ENCODE results near the gene ING4.

The ING4 gene

DNA sequence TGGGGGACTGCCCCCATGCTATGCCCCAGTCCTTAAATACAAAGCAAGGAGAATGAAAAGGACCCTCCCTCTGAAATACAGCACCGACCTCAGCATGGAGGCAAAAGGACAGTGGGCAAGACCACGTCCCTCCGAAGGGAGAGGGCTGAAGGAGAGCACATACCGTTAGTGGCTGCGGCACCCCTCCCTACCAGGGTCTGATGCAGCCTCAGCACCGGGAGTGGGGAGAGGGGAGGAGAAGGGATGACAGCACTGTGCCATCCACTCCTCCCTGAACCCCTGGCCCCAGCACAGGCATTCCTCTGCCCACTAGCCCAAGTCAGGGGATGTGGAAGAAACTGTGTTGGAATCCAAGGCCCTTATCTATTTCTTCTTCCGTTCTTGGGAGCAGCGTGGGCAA is 12.1 kb downstream of the ING4 start:
- Histone ChIP-seq H3K79me2 (ENCODE audit: control insufficient read depth, insufficient read depth, low read length, unreplicated experiment) (no peaks in the 10 kb centered on the region), H3K4me3 (ENCODE audit: low read depth, low read length) (no peak overlapping the region), H3K36me3 (ENCODE audit: insufficient read depth, low read length) (peaks cover 6% of the 10 kb centered on the region), H3K27ac (ENCODE audit: low read depth, low read length) (no peak overlapping the region), H3K27me3 (ENCODE audit: insufficient read depth, low read length) (no peaks in the 10 kb centered on the region), H3K4me1 (ENCODE audit: control insufficient read depth, insufficient read depth, low read length, unreplicated experiment) (no peaks in the 10 kb centered on the region), H2AFZ (ENCODE audit: low read length, unreplicated experiment) (no peak overlapping the region)

DNA sequence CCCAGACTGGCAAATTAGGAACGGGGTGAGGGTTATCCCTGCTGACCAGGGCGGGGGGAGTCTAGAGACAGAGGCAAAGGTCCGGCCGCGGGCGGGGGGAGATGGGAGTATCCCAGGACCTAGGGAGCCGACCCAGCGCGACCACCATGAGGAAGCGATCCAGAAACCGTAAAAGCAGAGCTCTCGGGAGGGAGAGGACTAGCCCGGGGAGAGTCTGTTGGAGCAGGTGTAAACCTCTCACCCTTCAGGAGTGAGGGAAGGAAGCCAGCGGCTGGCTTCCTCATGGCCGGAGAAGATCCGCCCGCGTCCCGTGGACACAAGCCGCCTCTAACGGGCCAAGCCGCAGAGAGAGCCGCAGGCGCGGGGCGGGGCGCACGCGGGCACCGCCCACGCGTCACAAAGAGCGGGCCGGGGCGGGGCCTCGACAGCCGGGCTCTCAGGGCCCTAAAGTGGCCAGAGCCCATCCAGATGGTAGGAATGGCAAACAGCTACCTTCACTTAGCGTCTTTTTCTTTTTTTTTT is 15.8 kb downstream of the ING4 start, which contains the start of gene ACRBP:
Gene ACRBP (minus strand): TSS at position 350 of the 522 bp plus-strand sequence. CDS start 66 bp downstream, at position 284.
- Histone ChIP-seq H2AFZ (ENCODE audit: low read length, unreplicated experiment) (no peak within 1 kb of the TSS), H3K27me3 (ENCODE audit: insufficient read depth, low read length) (peaks cover 5% of the 10 kb centered on the region), H3K79me2 (ENCODE audit: control insufficient read depth, insufficient read depth, low read length, unreplicated experiment) (no peaks in the 10 kb centered on the region), H3K4me3 (ENCODE audit: low read depth, low read length) (no peak within 1 kb of the TSS), H3K36me3 (ENCODE audit: insufficient read depth, low read length) (no peaks in the 10 kb centered on the region), H3K27ac (ENCODE audit: low read depth, low read length) (no peak within 1 kb of the TSS), H3K4me1 (ENCODE audit: control insufficient read depth, insufficient read depth, low read length, unreplicated experiment) (no peaks in the 10 kb centered on the region)

DNA sequence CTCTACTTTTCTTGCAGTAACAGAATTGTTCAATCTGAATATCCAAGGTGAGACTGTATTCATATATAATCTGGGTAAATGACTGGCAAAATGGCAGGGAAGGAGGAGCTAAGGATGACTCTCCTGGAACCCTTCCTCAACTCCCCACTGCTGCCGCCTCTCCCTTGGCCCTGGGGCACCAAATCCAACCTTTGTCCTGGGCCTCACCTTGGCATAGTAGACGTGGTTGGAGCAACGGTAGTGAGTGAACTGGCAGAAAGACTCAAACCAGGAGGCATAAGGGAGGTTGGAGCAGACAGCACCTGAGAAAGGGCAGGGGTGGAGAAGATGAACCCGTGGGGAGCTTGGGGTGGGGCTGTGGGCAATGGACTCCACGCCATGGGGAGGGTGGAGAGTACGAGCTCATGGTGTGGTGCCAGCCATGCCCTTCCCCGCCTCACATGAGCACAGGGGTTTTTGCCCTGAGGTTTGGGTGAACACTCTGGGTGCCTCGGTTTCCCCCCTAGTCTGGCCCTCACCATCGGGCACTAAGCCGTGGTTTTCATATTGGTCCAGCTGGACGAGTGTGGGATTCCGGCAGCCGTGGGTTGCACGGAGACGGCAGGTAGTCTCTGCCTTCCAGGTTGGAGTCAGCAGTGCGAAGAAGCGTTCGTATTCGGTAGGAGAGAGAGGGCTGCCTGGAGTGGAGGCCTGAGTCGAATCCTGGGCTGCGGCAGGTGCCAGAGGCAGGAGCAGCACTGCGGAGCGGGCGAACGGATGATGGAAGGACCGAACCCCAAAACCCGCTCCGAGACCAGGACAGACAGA is 16.4 kb downstream of the ING4 start:
- H3K4me1 ChIP-seq (ENCODE audit: control insufficient read depth, insufficient read depth, low read length, unreplicated experiment) = no peaks in the 10 kb centered on the region
- no peaks in the 10 kb centered on the region for H3K36me3 ChIP-seq (ENCODE audit: insufficient read depth, low read length)
- no peak overlapping the region for H2AFZ ChIP-seq (ENCODE audit: low read length, unreplicated experiment)
- H3K4me3 ChIP-seq (ENCODE audit: low read depth, low read length) = no peak overlapping the region
- H3K27ac ChIP-seq (ENCODE audit: low read depth, low read length) = no peak overlapping the region
- peaks cover 12% of the 10 kb centered on the region for H3K27me3 ChIP-seq (ENCODE audit: insufficient read depth, low read length)
- no peaks in the 10 kb centered on the region for H3K79me2 ChIP-seq (ENCODE audit: control insufficient read depth, insufficient read depth, low read length, unreplicated experiment)

DNA sequence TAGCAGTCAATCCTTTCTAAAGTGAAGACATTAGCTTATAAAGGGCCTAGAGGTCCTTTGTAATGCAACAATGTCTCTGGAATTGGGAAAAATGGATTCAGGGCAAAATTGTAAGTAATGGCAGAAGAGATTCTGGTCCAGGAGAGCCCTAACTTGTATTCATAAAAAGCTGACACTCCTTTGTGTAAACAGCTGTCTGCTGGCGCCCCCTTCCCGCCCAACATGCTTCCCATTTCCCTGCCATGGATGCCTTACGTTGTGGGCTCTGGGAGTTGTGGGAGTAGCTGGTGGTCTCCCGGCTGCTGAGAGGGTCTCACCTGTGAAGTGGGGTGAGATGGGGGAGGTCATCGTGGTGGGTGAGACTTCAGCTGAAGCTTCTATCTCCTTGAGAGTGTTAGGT is 18.0 kb downstream of the ING4 start:
- no peak overlapping the region for H3K27ac ChIP-seq (ENCODE audit: low read depth, low read length)
- no peak overlapping the region for H3K4me3 ChIP-seq (ENCODE audit: low read depth, low read length)
- no peak overlapping the region for H2AFZ ChIP-seq (ENCODE audit: low read length, unreplicated experiment)
- H3K79me2 ChIP-seq (ENCODE audit: control insufficient read depth, insufficient read depth, low read length, unreplicated experiment) = no peaks in the 10 kb centered on the region
- H3K36me3 ChIP-seq (ENCODE audit: insufficient read depth, low read length) = no peaks in the 10 kb centered on the region
- H3K4me1 ChIP-seq (ENCODE audit: control insufficient read depth, insufficient read depth, low read length, unreplicated experiment) = no peaks in the 10 kb centered on the region
- H3K27me3 ChIP-seq (ENCODE audit: insufficient read depth, low read length) = peaks cover 26% of the 10 kb centered on the region

DNA sequence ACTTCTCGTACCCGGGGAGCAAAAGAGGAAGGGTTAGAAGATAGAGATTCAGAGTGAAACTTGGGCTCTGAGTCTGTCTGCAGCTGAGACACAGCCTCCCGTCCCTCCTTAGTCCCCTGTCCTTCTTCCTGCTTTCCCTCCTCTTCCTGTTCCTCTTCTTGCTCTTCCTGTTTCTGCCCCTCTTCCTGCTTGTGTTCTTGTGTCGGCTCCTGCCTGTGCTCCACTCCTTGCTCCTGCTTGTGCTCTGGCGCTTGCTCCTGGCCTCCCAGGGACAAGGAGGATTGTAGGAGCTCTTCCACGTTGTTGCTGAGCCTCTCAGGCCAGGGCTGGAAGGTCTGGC is 18.7 kb downstream of the ING4 start:
- Histone ChIP-seq H3K4me1 (ENCODE audit: control insufficient read depth, insufficient read depth, low read length, unreplicated experiment) (no peaks in the 10 kb centered on the region), H3K27ac (ENCODE audit: low read depth, low read length) (no peak overlapping the region), H3K27me3 (ENCODE audit: insufficient read depth, low read length) (peaks cover 26% of the 10 kb centered on the region), H2AFZ (ENCODE audit: low read length, unreplicated experiment) (no peak overlapping the region), H3K36me3 (ENCODE audit: insufficient read depth, low read length) (no peaks in the 10 kb centered on the region), H3K4me3 (ENCODE audit: low read depth, low read length) (no peak overlapping the region), H3K79me2 (ENCODE audit: control insufficient read depth, insufficient read depth, low read length, unreplicated experiment) (no peaks in the 10 kb centered on the region)

DNA sequence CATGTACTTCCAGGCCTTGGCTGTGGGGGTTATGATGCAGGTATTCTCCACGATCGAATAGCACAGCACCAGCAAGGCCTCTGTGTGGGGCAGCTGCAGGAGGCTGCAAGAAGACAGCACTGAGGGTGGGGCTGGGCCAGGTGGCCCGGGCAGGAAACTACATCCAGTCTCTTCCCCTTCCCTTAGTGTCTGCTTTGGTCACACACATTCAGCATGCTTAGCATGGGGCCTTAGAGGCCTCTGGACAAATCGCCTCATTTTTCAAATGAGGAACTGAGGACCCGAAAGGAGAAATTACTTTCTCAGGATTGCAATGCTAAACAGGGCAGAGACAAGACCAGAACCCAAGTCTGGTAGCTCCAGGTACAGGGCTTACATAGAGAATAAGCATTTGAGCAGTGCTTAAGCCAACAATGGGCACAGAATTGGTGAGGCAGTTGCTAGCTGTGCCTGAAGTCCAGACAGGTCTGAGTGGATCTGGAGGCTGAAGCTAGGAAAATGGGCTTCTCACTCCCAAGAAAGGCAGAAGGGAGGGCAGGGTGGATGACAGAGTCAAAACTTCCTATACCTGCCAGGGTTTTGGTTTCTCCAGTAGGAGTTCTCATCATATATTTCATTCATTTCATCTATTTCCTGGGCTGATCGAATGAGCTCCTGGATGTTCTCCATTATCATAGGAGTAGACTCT is 19.2 kb downstream of the ING4 start:
- Histone ChIP-seq H3K4me1 (ENCODE audit: control insufficient read depth, insufficient read depth, low read length, unreplicated experiment) (no peaks in the 10 kb centered on the region), H2AFZ (ENCODE audit: low read length, unreplicated experiment) (no peak overlapping the region), H3K36me3 (ENCODE audit: insufficient read depth, low read length) (no peaks in the 10 kb centered on the region), H3K27me3 (ENCODE audit: insufficient read depth, low read length) (peaks cover 26% of the 10 kb centered on the region), H3K79me2 (ENCODE audit: control insufficient read depth, insufficient read depth, low read length, unreplicated experiment) (no peaks in the 10 kb centered on the region), H3K27ac (ENCODE audit: low read depth, low read length) (no peak overlapping the region), H3K4me3 (ENCODE audit: low read depth, low read length) (no peak overlapping the region)

DNA sequence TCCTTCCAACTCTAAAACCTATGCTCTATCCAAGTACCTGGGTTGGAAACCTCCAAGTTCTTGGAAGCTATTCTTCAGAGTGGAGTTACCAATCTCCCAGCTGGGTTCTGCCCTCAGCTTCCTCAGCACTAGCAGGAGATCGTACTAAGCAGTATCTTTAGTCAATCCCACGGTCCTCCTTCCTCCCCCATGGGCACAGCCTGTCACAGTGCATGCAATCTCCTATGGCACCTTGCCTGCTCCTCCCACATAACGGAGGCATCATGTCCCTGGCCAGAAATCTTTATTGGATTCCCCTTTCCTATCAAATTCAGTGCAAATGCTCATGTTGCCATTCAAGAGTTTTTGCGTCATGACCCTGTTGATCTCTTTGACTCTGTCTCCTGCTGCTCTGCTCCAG is 21.8 kb downstream of the ING4 start:
- H3K4me3 ChIP-seq (ENCODE audit: low read depth, low read length) = no peak overlapping the region
- peaks cover 26% of the 10 kb centered on the region for H3K27me3 ChIP-seq (ENCODE audit: insufficient read depth, low read length)
- H3K27ac ChIP-seq (ENCODE audit: low read depth, low read length) = no peak overlapping the region
- H3K79me2 ChIP-seq (ENCODE audit: control insufficient read depth, insufficient read depth, low read length, unreplicated experiment) = no peaks in the 10 kb centered on the region
- H2AFZ ChIP-seq (ENCODE audit: low read length, unreplicated experiment) = no peak overlapping the region
- peaks cover 3% of the 10 kb centered on the region for H3K4me1 ChIP-seq (ENCODE audit: control insufficient read depth, insufficient read depth, low read length, unreplicated experiment)
- no peaks in the 10 kb centered on the region for H3K36me3 ChIP-seq (ENCODE audit: insufficient read depth, low read length)

DNA sequence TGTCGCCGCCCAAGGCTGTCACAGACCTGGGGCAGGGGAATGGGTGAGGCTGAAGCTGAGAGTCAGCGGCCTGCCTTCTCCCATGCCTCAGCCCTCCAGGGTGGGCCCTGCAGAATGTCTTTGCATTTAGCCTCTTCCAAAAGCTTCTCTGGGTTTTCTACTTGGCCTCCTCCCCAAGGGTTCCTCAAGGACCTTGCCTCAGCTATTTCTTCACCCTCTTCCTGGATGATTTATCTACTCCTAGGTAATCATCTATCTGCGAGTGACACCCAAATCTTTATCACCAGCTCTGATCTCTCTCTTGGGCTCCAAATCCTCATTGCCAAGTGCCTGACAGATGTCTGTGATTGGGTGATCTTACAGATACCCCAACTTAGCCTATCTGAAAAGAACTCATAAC is 22.4 kb downstream of the ING4 start:
- H3K36me3 ChIP-seq (ENCODE audit: insufficient read depth, low read length) = no peaks in the 10 kb centered on the region
- no peaks in the 10 kb centered on the region for H3K79me2 ChIP-seq (ENCODE audit: control insufficient read depth, insufficient read depth, low read length, unreplicated experiment)
- no peak overlapping the region for H3K4me3 ChIP-seq (ENCODE audit: low read depth, low read length)
- no peak overlapping the region for H2AFZ ChIP-seq (ENCODE audit: low read length, unreplicated experiment)
- H3K4me1 ChIP-seq (ENCODE audit: control insufficient read depth, insufficient read depth, low read length, unreplicated experiment) = peaks cover 6% of the 10 kb centered on the region
- H3K27ac ChIP-seq (ENCODE audit: low read depth, low read length) = no peak overlapping the region
- peaks cover 26% of the 10 kb centered on the region for H3K27me3 ChIP-seq (ENCODE audit: insufficient read depth, low read length)

DNA sequence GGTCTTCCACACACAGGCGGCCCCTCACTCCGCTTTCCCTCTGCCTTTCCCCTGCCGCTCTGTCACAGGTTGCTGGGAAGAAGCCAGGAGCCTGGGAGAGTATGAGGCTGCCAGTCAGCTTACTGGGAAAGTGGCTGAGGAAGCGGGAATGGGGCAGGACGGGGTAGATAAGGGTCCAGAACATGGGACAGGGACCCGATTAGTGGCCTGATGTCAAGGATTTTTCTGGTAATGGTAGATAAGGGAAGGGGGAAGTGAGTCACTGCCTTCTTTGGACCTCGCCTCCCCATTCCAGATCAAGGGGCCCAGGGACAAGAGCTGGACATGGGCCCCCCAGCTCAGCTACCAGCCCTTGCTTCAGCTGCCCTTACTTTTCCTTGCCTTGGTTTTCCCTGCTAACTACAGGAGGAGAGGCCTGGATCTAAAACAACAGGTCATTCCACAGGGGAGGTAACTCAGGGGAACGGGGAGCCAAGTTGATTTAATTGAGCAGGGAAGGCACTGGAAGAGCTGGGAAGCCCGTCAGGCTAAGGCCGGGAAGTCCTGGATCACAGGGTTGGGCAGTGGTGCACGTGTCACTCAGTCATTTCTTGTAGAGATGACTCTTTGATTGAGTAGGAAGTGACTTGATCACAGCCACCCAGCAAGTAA is 23.6 kb downstream of the ING4 start:
- H3K27ac ChIP-seq (ENCODE audit: low read depth, low read length) = no peak overlapping the region

DNA sequence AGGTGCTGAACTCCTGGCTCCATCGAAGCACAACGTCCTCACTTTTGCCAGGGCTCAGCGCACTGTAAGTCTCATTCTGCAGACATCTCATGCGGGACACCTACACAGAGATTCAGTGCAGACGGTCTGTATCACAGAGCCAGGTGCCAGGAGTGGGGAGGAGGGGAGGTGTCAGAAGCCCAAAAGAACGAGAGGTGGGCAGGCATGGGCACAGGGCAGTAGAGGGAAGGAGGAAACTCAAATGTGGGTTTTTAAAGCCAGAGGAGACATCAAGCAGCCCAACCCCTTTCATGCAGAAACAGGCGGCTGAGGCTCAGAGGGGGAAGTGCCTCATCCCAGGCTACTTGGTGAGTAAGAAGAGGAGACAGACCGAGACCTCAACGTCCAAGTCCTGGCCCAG is 24.6 kb downstream of the ING4 start:
- Histone ChIP-seq H3K4me3 (ENCODE audit: low read depth, low read length) (no peak overlapping the region), H3K4me1 (ENCODE audit: control insufficient read depth, insufficient read depth, low read length, unreplicated experiment) (peaks cover 6% of the 10 kb centered on the region), H3K27ac (ENCODE audit: low read depth, low read length) (no peak overlapping the region), H3K79me2 (ENCODE audit: control insufficient read depth, insufficient read depth, low read length, unreplicated experiment) (no peaks in the 10 kb centered on the region), H3K36me3 (ENCODE audit: insufficient read depth, low read length) (no peaks in the 10 kb centered on the region), H2AFZ (ENCODE audit: low read length, unreplicated experiment) (no peak overlapping the region), H3K27me3 (ENCODE audit: insufficient read depth, low read length) (peaks cover 26% of the 10 kb centered on the region)

More for the DNA sequence above, 23.6 kb downstream of the ING4 start:
- Histone ChIP-seq H3K4me3 (ENCODE audit: low read depth, low read length) (no peak overlapping the region), H3K79me2 (ENCODE audit: control insufficient read depth, insufficient read depth, low read length, unreplicated experiment) (no peaks in the 10 kb centered on the region), H3K4me1 (ENCODE audit: control insufficient read depth, insufficient read depth, low read length, unreplicated experiment) (peaks cover 6% of the 10 kb centered on the region), H2AFZ (ENCODE audit: low read length, unreplicated experiment) (no peak overlapping the region), H3K36me3 (ENCODE audit: insufficient read depth, low read length) (no peaks in the 10 kb centered on the region), H3K27me3 (ENCODE audit: insufficient read depth, low read length) (peaks cover 26% of the 10 kb centered on the region)
